ENCODE measurements around the gene ZNF554. TPM values are rescaled to one million over a fixed set of nuclear protein-coding genes. Genes with fewer than 3 reads are reported as not detected.

Gene ZNF554
- total RNA-seq, 1 experiment from 2014 or later: 5.9 TPM

GRCh38 chr19:2771786-2772674 is 47.6 kb upstream of the ZNF554 start:
- Histone ChIP-seq H3T11ph (ENCODE audit: low read length) (no peak overlapping the region), H3K27ac (ENCODE audit: insufficient read length, low read depth, low read length) (no peak overlapping the region), H2AFZ (ENCODE audit: low read length) (no peak overlapping the region), H4K8ac (replicated peaks; ENCODE audit: insufficient read length, low read depth, low read length) (no peak overlapping the region), H3K9ac (ENCODE audit: extremely low read depth, insufficient read length, low read length) (no peak overlapping the region), H3K23ac (ENCODE audit: insufficient read length, low read depth, low read length) (no peak overlapping the region), H2BK12ac (ENCODE audit: insufficient read length, low read depth, low read length) (no peak overlapping the region), H2AK5ac (ENCODE audit: insufficient read length, low read length) (no peak overlapping the region), H2BK20ac (ENCODE audit: low read depth, low read length, poor library complexity, severe bottlenecking) (no peak overlapping the region), H2BK15ac (ENCODE audit: low read depth, low read length) (no peak overlapping the region), H3K18ac (ENCODE audit: insufficient read length, low read depth, low read length) (no peak overlapping the region), H3K79me2 (ENCODE audit: insufficient read depth, low read length) (peaks cover 56% of the 10 kb centered on the region; the same call in 1 of the 2 replicates), H2BK5ac (ENCODE audit: insufficient read length, low read length) (no peak overlapping the region), H3K23me2 (ENCODE audit: insufficient read length, low read depth, low read length, poor library complexity, severe bottlenecking) (no peaks in the 10 kb centered on the region), H3K14ac (ENCODE audit: insufficient read depth, low read length) (no peak overlapping the region), H3K4ac (ENCODE audit: low read depth, low read length) (no peak overlapping the region), H3K56ac (ENCODE audit: insufficient read length, low read depth, low read length) (no peak overlapping the region), H3K9me3 (ENCODE audit: control insufficient read depth, low read depth, low read length) (no peaks in the 10 kb centered on the region), H3K79me1 (ENCODE audit: insufficient read depth, low read depth, low read length, poor library complexity, severe bottlenecking) (peaks cover 9% of the 10 kb centered on the region), H4K20me1 (ENCODE audit: control insufficient read depth, insufficient read depth, insufficient read length) (no peaks in the 10 kb centered on the region), H3K4me2 (ENCODE audit: insufficient read depth, insufficient read length, low read length) (no peak overlapping the region), H4K5ac (ENCODE audit: insufficient read length, low read depth, low read length) (no peak overlapping the region), H4K91ac (ENCODE audit: insufficient read length, low read depth, low read length) (no peak overlapping the region), H2BK120ac (ENCODE audit: low read depth, low read length, poor library complexity, severe bottlenecking) (no peak overlapping the region), H3K4me1 (ENCODE audit: insufficient read depth, low read length) (no peaks in the 10 kb centered on the region), H3K27me3 (ENCODE audit: insufficient read depth, low read length) (no peaks in the 10 kb centered on the region)
- WGBS (ENCODE audit: extremely low coverage, insufficient read length, low lambda C conversion rate): no CpG with 5 or more reads among the region's 29 CpGs
- peak overlapping the region in 2 of 3 experiments; percentile 27 to 61; a peak in 3 of 7 replicates for H3K27ac Mint-ChIP-seq
- no peak for DNase-seq
- no peaks in the 10 kb centered on the region for H3K27me3 Mint-ChIP-seq (ENCODE audit: low read depth)
- no peaks in the 10 kb centered on the region for H3K9me3 Mint-ChIP-seq
- no peak for TF ChIP-seq CTCF (conservative IDR thresholded peaks at IDR 0.05)
- H3K36me3 Mint-ChIP-seq (ENCODE audit: insufficient read depth in 1 of 3, low read depth in 3 of 3): peaks cover 2 to 15% (median 13%) of the 10 kb centered on the region in 3 experiments; a peak in 5 of 7 replicates
- no peaks in the 10 kb centered on the region; a peak in 1 of 4 replicates for H3K4me1 Mint-ChIP-seq
- no peak overlapping the region for H3K4me3 Mint-ChIP-seq
